Limb (tissue), 2 donors: ENCODE measurements around the gene MAIP1.
A peak's percentile ranks its signal among the peaks of the same experiment; 100 is the strongest.
"Not testable (repeated sequence)": the region's sequence is repeated elsewhere in the genome, so short reads cannot be mapped to it uniquely, and the experiment has no call there.

Experiments
- DNase-seq, 2 donors: peaks; one replicate each; pipeline ENCODE4 v3.0.0-alpha.2; 2016; ENCODE audit errors: extremely low spot score in 2 of 2

The MAIP1 gene

GRCh38 chr2:199955339-199956061, at the start of gene MAIP1, which contains the start of gene TYW5:
TSS of gene MAIP1 (plus strand) at chr2:199955582. CDS start at chr2:199955799, 217 bp downstream.
TSS of gene TYW5 (minus strand) at chr2:199955491. CDS start at chr2:199955470, 21 bp downstream.
- peak; percentile 81 to 89 for DNase-seq

GRCh38 chr2:199907008-199907714, 48.2 kb upstream of the MAIP1 start:
- no peak for DNase-seq

GRCh38 chr2:199910338-199911051, 44.9 kb upstream of the MAIP1 start:
- DNase-seq = no peak

- DNase-seq = peak; percentile 97 to 98
Observed at GRCh38 chr2:199911052-199911876, 44.1 kb upstream of the MAIP1 start, which contains the start of gene C2orf69. TSS of gene C2orf69 (plus strand) at chr2:199911293. CDS start at chr2:199911439, 146 bp downstream.

- DNase-seq = no peak
Observed at GRCh38 chr2:199911877-199912161, 43.6 kb upstream of the MAIP1 start.

- DNase-seq = not testable (repeated sequence)
Observed at GRCh38 chr2:199912553-199913114, 42.7 kb upstream of the MAIP1 start.

GRCh38 chr2:199914372-199914958, 40.9 kb upstream of the MAIP1 start:
- no peak for DNase-seq

- no peak for DNase-seq
Observed at GRCh38 chr2:199916980-199917379, 38.4 kb upstream of the MAIP1 start.

- no peak for DNase-seq
Observed at GRCh38 chr2:199922856-199923255, 32.5 kb upstream of the MAIP1 start.

- DNase-seq = no peak
Observed at GRCh38 chr2:199923924-199924323, 31.5 kb upstream of the MAIP1 start.

GRCh38 chr2:199926806-199927205, 28.6 kb upstream of the MAIP1 start:
- no peak for DNase-seq

- DNase-seq = no peak
Observed at GRCh38 chr2:199928226-199928625, 27.2 kb upstream of the MAIP1 start.

- DNase-seq = no peak
Observed at GRCh38 chr2:199928626-199929025, 26.8 kb upstream of the MAIP1 start.

GRCh38 chr2:199929262-199929661, 26.1 kb upstream of the MAIP1 start:
- no peak for DNase-seq

GRCh38 chr2:199932312-199932855, 23.0 kb upstream of the MAIP1 start:
- no peak for DNase-seq

GRCh38 chr2:199933466-199933865, 21.9 kb upstream of the MAIP1 start:
- DNase-seq = no peak

- no peak for DNase-seq
Observed at GRCh38 chr2:199936554-199936953, 18.8 kb upstream of the MAIP1 start.

GRCh38 chr2:199940373-199940772, 15.0 kb upstream of the MAIP1 start:
- no peak for DNase-seq

- DNase-seq = no peak
Observed at GRCh38 chr2:199943373-199943772, 12.0 kb upstream of the MAIP1 start.

- DNase-seq = no peak
Observed at GRCh38 chr2:199946196-199946595, 9.2 kb upstream of the MAIP1 start.
